DMS153 (cell line): ENCODE data around the gene MARF1.
"Not testable (repeated sequence)": the region's sequence is repeated elsewhere in the genome, so short reads cannot be mapped to it uniquely, and the experiment has no call there.

Source experiments
- DNase-seq: peaks from one replicate; lab custom pipeline; 2025; lab: John Stamatoyannopoulos, UW

MARF1 gene

DNA sequence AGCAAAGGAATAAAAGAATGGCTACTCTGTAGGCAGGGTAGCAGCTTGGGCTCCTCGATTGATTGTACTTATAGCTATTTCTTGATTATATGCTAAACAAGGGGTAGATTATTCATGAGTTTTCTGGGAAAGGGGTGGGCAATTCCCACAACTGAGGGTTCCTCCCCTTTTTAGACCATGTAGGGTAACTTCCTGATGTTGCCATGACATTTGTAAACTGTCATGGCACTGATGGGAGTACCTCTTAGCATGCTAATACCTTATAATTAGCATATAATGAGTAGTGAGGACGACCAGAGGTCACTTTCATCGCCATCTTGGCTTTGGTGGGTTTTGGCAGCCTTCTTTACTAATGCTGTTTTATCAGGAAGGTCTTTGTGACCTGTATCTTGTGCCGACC, 72.3 kb downstream of the MARF1 start:
- not testable (repeated sequence) for DNase-seq

DNA sequence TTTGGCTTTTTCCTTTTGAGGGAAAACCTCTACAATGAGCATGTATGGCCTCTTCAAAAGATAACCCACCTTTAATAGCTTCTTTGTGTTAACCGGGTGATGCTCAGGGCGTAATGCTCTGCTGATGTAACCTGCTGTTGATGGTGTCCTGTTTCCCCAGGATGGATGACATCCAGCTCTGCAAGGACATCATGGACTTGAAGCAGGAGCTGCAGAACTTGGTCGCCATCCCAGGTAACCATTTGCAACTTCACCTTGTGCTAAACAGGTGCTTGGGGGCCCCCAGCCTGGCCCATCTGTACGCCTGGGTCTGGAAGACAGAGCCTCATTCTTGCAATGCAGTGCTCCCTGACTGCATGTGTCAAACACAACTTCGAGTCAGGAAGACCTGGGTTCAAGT, 75.1 kb downstream of the MARF1 start:
- no peak for DNase-seq

DNA sequence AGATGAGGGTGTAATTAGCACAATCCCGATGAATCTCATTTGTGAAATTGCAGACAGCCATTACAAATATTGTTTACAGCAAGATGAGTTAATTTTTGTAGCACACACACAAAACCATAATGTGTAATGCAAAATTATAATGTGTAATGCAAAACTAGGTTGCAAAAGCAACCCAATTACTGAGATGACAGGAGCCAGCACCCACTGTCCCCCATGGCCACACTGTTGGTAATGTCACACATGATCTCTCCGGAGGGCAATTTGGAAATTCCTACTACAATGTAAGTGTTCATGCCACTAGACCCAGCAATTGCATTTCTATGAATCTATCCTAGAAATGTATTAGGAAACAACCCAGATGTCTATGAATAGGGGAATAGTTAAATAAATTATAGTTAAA, 76.9 kb downstream of the MARF1 start:
- no peak for DNase-seq

DNA sequence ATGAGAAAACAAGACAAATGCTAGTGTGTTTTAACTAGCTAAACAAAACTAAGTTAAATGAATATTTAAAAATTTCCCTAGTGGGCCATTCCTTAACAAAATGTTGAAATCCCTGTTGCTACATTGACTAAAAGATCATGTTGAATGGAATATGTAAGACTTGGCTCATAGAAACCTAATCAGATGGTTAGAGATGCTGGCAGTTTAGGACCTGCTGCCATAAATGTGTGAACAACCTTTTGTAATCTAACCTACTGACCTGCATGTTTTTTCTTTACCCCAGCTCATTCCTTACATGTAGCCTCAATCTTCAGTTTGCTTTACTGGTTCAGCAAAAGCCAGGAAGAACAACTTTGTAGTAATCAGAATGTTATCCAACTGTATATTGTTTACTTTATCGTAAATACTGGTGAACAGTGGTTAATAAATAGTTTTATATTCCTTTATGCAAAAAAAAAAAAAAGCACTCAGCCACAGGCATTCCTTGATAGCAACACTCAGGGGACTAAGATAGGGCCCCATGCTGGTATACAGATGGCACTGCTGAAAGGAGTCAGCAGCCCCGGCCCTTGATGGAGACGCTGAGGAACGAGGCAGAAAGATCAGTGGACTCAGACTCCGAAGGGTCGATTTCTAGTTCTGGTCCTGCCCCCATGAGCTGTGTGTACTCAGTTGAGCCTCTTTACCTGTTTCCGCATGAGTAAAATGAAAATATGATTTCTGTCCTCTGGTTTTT, 78.2 kb downstream of the MARF1 start:
- DNase-seq, result no peak

DNA sequence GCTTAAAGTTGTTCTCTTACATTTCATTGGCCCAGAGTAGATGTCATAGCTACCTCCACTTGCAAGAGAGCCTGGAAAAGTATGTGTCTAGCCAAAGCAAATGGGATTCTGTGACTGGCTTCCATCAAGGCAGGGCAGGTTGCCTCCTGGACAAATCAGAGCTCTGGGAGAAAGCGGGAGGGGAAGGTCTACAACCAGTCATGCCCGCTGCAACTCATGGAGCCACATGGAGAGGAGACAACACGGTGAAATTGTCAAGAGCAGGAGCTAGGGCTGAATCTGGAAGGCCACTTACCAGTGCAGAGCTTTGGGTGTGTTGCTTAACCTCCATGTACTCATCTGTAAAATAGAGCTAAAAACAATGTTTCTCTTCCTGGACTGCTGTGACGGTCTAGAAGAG, 83.8 kb downstream of the MARF1 start:
- no peak for DNase-seq

DNA sequence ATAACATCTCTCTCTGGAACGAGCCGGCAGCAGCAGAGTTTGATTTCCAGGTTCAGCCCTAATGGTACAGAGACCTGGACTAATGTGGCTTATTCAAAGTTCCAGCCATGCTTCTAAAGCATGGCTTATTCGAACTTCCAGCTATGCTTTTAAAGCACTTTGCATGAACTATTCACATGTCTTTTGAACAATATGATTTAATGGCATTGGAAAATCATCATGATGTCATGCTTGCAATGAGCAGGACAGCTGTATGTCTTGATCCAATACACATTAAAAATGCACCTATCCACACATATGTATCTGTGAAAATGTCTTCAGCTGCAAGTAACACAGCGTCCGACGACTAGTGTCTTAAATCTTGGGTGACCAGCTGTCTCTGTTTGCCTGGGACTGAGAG, 85.7 kb downstream of the MARF1 start:
- no peak for DNase-seq

DNA sequence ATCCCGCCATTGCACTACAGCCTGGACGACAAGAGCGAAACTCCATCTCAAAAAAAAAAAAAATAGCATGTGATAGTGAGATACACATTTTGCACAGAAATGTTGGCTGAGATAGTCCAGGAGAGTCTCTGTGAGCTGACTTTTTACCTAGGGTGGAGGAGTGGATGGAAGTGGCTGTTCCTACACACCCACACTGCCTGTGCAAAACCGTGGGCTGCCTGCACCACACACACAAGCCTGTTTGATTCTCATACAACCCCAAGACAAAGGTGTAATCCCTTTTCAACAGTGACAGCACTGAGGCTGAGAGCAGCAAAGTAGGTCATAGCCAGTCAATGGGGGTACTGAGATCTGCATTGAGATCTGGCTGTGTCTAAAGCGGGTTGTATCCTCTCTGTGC, 86.8 kb downstream of the MARF1 start:
- DNase-seq, result no peak

DNA sequence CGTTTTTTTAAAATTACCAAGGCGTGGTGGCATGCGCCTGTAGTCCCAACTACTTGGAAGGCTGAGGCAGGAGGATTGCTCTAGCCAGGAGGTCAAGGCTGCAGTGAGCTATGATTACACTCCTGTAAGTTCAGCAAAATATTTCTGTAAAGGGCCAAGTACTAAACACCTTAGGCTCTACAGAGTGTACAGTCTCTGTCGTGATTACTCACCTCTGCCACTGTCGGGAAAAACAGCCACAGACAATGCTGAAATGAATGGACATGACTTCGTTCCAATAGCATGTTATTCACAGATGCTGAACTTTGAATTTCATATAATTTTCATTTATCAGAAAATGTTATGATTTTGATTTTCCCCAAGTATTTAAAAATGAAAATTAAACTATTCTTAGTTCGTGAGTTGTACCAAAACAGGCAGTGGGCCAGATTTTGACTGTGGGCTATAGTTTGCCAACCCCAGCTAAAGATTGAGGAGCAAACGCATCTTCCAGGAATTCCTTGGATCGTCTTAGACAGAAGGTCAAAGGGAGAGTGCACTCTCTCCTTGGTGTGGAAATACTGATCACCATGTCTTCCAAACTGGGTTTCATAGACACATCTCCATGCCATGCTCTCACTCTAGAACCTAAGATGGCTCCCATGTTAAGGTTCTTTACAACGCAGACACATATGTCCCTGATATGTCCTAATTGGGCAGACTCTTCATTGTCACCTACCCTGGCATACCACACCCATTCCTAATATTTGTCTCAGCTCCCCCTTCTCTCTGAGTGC, 89.5 kb downstream of the MARF1 start:
- no peak for DNase-seq

DNA sequence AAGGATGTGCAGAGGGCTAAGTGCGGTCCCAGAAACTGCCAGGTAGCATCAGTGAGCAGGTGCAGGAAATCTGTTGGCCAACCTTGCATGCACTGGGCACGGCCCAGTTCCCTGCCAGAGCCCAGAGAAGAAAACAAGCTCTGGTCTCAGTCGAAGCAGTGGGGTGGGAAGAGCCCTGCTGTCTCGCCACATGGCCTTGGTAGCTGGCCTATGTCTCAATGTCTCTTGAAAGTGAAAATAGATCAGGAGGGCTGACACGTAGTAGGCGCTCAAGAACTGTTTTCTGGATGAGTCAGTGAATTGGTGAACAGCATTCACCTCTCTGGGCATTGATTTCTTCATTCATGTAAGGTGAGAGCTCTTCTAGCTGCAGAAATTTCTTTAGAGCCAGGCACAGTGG, 90.4 kb downstream of the MARF1 start:
- no peak for DNase-seq

DNA sequence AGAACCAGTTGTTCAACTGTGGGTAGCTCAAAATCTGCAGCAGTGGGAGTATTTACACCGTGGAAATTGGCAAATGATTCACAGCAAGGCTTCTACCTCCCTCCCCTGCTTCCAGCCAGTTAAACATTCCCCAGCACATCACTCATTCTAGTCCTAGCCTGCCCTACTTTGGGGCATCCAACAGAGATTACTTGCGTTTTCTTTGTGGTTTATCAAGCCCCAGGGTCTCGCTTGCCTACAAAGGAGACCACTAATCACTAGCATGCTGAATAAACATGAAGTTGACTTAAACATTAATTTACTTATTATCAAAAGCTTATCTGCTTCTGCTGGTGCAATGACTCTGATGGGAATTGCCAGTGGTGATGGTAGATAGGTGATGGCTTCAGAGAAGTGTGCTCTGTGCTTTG, 94.5 kb downstream of the MARF1 start:
- no peak for DNase-seq

DNA sequence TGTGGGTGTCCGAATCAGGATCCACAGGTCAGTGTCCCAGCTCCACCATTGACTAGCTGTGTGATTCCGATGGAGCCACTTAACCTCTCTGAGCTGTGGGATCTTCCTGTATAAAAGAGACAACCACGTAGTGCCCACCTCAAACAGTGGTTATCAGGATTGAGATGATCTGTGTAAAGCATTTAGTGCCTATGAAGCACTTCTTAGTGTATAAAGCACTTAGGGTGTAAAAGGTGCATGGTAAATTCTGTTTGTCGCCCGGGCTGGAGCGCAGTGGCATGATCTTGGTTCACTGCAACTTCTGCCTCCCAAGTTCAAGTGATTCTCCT, 95.2 kb downstream of the MARF1 start:
- no peak for DNase-seq

DNA sequence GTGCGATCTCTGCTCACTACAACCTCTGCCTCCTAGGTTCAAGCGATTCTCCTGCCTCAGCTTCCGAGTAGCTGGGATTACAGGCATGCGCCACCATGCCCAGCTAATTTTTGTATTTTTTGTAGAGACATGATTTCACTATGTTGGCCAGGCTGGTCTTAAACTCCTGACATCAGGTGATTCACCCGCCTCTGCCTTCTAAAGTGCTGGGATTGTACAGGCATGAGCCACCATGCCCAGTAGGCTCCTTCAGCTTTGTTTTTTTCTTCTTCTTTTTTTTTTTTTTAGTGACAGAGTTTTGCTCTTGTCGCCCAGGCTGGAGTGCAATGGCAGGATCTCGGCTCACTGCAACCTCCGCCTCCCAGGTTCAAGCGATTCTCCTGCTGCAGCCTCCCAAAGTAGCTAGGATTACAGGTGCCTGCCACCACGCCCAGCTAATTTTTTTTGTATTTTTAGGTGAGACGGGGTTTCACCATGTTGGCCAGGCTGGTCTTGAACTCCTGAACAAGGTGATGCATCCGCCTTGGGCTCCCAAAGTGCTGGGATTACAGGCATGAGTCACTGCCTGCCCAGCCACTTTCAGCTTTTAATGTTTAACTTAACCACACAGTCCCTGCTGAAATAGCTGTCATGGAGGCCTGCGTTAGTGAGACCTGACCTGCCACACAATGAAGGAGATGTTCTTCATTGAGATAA, 95.7 kb downstream of the MARF1 start:
- DNase-seq, result not testable (repeated sequence)

DNA sequence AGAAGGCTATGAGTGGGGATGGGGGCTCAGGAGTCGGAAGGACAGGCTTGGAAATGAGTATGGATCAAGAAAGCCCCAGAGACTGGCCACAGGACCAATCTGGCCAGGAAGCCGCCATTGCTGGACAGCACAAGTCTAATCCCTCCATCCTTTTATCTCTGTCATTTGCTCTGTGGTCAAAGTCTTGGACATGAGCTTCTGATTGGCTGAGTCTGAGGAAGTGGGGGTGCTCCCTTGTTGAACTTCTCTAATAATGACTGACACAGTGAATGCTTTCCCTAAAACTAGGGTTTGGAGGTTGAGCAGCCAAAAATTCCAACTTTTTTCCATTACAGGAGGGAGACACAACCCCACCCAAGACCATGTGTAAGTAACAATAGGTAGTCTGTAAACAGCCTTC, 97.4 kb downstream of the MARF1 start:
- DNase-seq, result no peak

DNA sequence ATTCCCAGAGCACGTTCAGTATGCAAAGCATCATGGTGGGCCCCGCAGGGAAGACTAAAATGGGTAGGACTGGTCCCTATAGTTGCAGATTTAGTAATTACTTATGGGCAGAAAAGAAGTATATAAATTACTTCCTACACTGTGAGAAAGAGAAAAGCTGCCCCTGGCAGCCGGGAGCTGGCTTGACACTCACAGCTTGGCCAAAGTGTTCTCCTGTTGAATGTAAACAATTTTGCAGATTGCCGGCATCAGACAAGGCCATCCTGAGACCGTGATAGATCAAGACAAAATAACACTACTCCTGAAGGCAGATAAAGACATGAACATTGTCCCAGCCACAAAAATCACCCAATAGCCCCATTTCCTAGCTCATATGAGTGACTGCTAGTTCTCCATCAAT, 98.5 kb downstream of the MARF1 start:
- DNase-seq, result no peak
